ENCODE data around the gene MANSC1. TPM values are rescaled to one million over a fixed set of nuclear protein-coding genes. Genes with fewer than 3 reads are reported as not detected.

Gene MANSC1
- total RNA-seq, 5 donors from 2014 or later (not counting 1 experiment from before 2014, with no cell fraction given), result 0.16 to 1.6 (median 0.96) TPM

DNA sequence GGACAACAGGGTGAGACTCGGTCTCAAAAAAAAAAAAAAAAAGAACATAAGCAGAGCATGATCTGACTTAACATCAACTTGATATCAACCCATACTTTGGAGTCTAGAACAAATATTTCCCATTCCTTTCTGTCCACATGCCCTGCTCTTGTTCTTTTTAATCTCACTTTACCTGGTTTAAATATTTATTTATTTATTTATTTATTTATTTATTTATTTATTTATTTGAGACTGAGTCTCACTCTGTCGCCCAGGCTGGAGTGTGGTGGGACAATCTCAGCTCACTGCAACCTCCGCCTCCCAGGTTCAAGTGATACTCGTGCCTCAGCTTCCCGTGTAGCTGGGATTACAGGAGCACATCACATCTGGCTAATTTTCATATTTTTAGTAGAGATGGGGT lies 63.6 kb downstream of the MANSC1 start:
- ChIA-PET CTCF (no interaction called here), POLR2A (no interaction called here)
- ATAC-seq (replicated peaks in 1 of 4) (no peak), DNase-seq (no peak)
- Histone ChIP-seq H3K9me3 (no peaks in the 10 kb centered on the region), H3K27ac (ENCODE audit: low read length) (no peak overlapping the region), H3K36me3 (ENCODE audit: control insufficient read depth in 2 of 2, extremely low read depth in 1 of 2, insufficient read depth in 1 of 2, low read length in 1 of 2) (no peaks in the 10 kb centered on the region), H3K27me3 (replicated peaks in 1 of 2; ENCODE audit: control insufficient read depth in 2 of 2, extremely low read depth in 1 of 2, insufficient read depth in 2 of 2, low read length in 1 of 2) (peaks cover 0 to 15% of the 10 kb centered on the region in 2 experiments), H3K4me3 (ENCODE audit: control insufficient read depth in 1 of 2, extremely low read depth in 1 of 2, low read length in 1 of 2) (no peak overlapping the region), H3K4me1 (ENCODE audit: control insufficient read depth in 1 of 2, extremely low read depth in 1 of 2, insufficient read depth in 2 of 2, low read length in 2 of 2) (no peaks in the 10 kb centered on the region)
- WGBS (ENCODE audit: insufficient coverage), result no CpG with 5 or more reads among the region's 5 CpGs
- Mint-ChIP-seq H3K27ac (no peak overlapping the region), H3K4me1 (peaks cover 6 to 9% (median 9%) of the 10 kb centered on the region in 3 donors), H3K36me3 (no peaks in the 10 kb centered on the region), H3K27me3 (peaks cover 11 to 16% of the 10 kb centered on the region in 2 donors), H3K9me3 (no peaks in the 10 kb centered on the region), H3K4me3 (no peak overlapping the region)

DNA sequence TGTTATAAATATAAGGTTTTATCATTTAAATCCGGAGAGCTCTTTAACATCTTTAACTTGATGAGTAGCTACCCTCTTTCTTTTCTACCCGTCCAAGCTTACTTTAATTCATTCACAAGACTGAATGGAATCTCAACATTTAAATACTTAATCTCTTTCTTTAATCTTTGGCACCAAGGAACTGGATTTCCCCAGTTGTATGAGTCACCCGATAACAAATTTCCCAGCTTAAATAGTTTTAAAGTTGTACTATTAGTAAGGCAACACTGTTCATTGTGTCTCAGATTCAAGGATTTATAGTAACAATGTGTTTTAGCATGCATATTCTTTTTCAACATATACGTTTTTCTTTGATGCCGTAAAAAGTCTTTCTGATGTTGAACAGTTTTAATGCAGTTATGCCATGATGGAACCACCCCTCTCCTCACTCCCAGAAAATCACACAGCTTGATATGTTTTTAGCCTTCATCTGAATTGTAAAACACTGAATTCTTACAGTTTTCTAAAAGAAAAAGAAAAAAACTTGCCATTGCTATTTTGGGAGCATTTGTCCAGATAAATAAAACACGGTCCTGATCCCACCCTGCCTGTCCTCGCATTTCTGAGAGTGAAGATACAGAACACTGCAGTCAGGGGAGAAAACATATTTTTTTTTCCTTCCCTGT lies 67.1 kb downstream of the MANSC1 start:
- ATAC-seq (replicated peaks in 1 of 4), result no peak

DNA sequence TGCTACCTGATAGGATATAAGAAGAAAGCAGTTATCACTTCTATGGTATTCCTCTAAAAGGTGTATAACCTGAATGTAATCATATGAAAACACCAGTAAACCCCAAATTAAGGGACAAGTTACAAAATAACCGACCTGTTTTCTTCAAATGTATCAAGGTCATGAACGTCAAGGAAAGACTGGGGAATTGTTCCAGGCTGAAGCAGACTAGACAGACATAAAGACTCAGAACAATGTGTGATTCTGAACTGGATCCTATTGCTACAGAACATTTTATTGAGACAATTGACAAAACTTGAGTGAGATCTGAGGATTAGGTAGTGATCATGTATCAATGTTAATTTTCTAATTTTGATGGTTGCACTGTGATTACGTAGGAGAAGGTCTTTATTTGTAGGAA lies 67.8 kb downstream of the MANSC1 start:
- CTCF ChIA-PET, result no interaction called here
- no peak overlapping the region for H3K27ac Mint-ChIP-seq
- Histone ChIP-seq H3K4me3 (ENCODE audit: control insufficient read depth in 1 of 2, extremely low read depth in 1 of 2, low read length in 1 of 2) (no peak overlapping the region), H3K36me3 (ENCODE audit: control insufficient read depth in 2 of 2, extremely low read depth in 1 of 2, insufficient read depth in 1 of 2, low read length in 1 of 2) (no peaks in the 10 kb centered on the region), H3K27me3 (replicated peaks in 1 of 2; ENCODE audit: control insufficient read depth in 2 of 2, extremely low read depth in 1 of 2, insufficient read depth in 2 of 2, low read length in 1 of 2) (peaks cover 0 to 12% of the 10 kb centered on the region in 2 experiments), H3K27ac (ENCODE audit: low read length) (no peak overlapping the region), H3K4me1 (ENCODE audit: control insufficient read depth in 1 of 2, extremely low read depth in 1 of 2, insufficient read depth in 2 of 2, low read length in 2 of 2) (no peaks in the 10 kb centered on the region), H3K9me3 (no peaks in the 10 kb centered on the region)
- H3K36me3 Mint-ChIP-seq, result peaks cover 3% of the 10 kb centered on the region
- peaks cover 0 to 9% (median 2%) of the 10 kb centered on the region in 3 donors for H3K9me3 Mint-ChIP-seq
- DNase-seq (no peak), ATAC-seq (replicated peaks in 1 of 4) (no peak)
- 75% methylated on average over 2 of the region's 3 CpGs for WGBS (ENCODE audit: insufficient coverage)
- POLR2A ChIA-PET, result interaction anchor here in 1 of 2 donors (0.6 kb wide), 1 partner anchor 13 kb away, joined by 7 read pairs; no protein-coding TSS in a partner anchor
- H3K4me3 Mint-ChIP-seq, result no peak overlapping the region
- H3K27me3 Mint-ChIP-seq, result peaks cover 16% of the 10 kb centered on the region in 2 donors
- no peaks in the 10 kb centered on the region for H3K4me1 Mint-ChIP-seq

More for the DNA sequence above, 67.1 kb downstream of the MANSC1 start:
- ChIA-PET POLR2A (interaction anchor here in 1 of 2 donors (0.6 to 0.7 kb wide), 2 partner anchors 14 to 646 kb away, joined by 3 to 7 read pairs; no protein-coding TSS in a partner anchor), CTCF (no interaction called here)
- H3K4me1 ChIP-seq (ENCODE audit: control insufficient read depth in 1 of 2, extremely low read depth in 1 of 2, insufficient read depth in 2 of 2, low read length in 2 of 2), result no peaks in the 10 kb centered on the region
- no peak overlapping the region for H3K27ac Mint-ChIP-seq
- no peaks in the 10 kb centered on the region for H3K9me3 ChIP-seq
- WGBS (ENCODE audit: insufficient coverage), result no CpG with 5 or more reads among the region's 7 CpGs
- H3K36me3 ChIP-seq (ENCODE audit: control insufficient read depth in 2 of 2, extremely low read depth in 1 of 2, insufficient read depth in 1 of 2, low read length in 1 of 2), result no peaks in the 10 kb centered on the region
- DNase-seq, result no peak
- H3K36me3 Mint-ChIP-seq, result peaks cover 1% of the 10 kb centered on the region
- peaks cover 0 to 2% (median 0%) of the 10 kb centered on the region in 3 donors for H3K9me3 Mint-ChIP-seq
- peaks cover 0 to 15% of the 10 kb centered on the region in 2 experiments for H3K27me3 ChIP-seq (replicated peaks in 1 of 2; ENCODE audit: control insufficient read depth in 2 of 2, extremely low read depth in 1 of 2, insufficient read depth in 2 of 2, low read length in 1 of 2)
- no peaks in the 10 kb centered on the region for H3K4me1 Mint-ChIP-seq
- no peak overlapping the region for H3K27ac ChIP-seq (ENCODE audit: low read length)
- H3K4me3 Mint-ChIP-seq, result no peak overlapping the region
- no peak overlapping the region for H3K4me3 ChIP-seq (ENCODE audit: control insufficient read depth in 1 of 2, extremely low read depth in 1 of 2, low read length in 1 of 2)
- peaks cover 16% of the 10 kb centered on the region in 2 donors for H3K27me3 Mint-ChIP-seq

DNA sequence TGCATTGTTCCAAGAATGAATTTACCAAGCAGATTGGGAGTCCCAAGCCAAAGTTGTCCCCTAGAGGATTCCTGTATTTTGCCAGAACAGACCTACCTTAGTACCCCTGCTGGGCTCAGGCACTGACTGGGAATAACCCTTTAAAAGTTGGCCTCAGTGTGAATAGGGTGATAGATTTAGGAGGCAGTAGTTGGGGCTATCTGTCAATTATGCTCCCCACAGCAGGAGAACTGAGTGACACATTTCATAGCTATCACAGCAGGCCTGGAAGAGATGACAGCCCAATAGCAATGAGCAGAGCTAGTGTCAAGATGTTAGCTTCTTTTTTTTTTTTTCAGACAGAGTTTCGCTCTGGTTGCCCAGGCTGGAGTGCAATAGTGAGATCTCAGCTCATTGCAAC lies 68.9 kb downstream of the MANSC1 start:
- Histone ChIP-seq H3K4me1 (ENCODE audit: control insufficient read depth in 1 of 2, extremely low read depth in 1 of 2, insufficient read depth in 2 of 2, low read length in 2 of 2) (no peaks in the 10 kb centered on the region), H3K4me3 (ENCODE audit: control insufficient read depth in 1 of 2, extremely low read depth in 1 of 2, low read length in 1 of 2) (no peak overlapping the region), H3K9me3 (no peaks in the 10 kb centered on the region), H3K27me3 (replicated peaks in 1 of 2; ENCODE audit: control insufficient read depth in 2 of 2, extremely low read depth in 1 of 2, insufficient read depth in 2 of 2, low read length in 1 of 2) (peaks cover 0 to 12% of the 10 kb centered on the region in 2 experiments), H3K27ac (ENCODE audit: low read length) (no peak overlapping the region), H3K36me3 (ENCODE audit: control insufficient read depth in 2 of 2, extremely low read depth in 1 of 2, insufficient read depth in 1 of 2, low read length in 1 of 2) (no peaks in the 10 kb centered on the region)
- DNase-seq (no peak), ATAC-seq (replicated peaks in 1 of 4) (no peak)
- Mint-ChIP-seq H3K27me3 (peaks cover 16% of the 10 kb centered on the region in 2 donors), H3K27ac (no peak overlapping the region), H3K9me3 (peaks cover 0 to 16% (median 5%) of the 10 kb centered on the region in 3 donors), H3K36me3 (peaks cover 3% of the 10 kb centered on the region), H3K4me1 (no peaks in the 10 kb centered on the region), H3K4me3 (no peak overlapping the region)
- ChIA-PET CTCF (no interaction called here), POLR2A (interaction anchor here (0.7 kb wide), 2 partner anchors 15 to 593 kb away, joined by 3 to 4 read pairs; partner anchors contain the start of gene LRP6 (in 1 of the 2))
- WGBS (ENCODE audit: insufficient coverage), result 100% methylated on average over 1 of the region's 1 CpG

DNA sequence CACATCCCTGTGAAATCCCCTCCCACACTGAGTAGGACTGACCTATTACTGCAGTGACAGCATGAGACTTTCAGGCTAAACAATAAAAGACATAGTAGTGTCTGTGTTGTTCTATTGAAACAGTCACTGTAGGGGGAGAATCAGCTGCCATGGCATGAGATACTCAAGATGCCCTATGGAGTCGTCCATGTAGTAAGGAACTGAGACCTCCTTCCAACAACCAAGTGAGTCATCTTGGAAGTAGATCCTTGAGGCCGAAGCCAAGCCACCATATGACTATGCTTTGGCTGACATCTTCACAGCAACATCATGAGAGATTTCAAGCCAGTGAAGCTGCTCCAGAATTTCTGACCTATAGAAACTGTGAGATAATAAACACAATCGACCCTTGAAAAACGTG lies 71.1 kb downstream of the MANSC1 start:
- Histone ChIP-seq H3K4me1 (ENCODE audit: control insufficient read depth in 1 of 2, extremely low read depth in 1 of 2, insufficient read depth in 2 of 2, low read length in 2 of 2) (no peaks in the 10 kb centered on the region), H3K4me3 (ENCODE audit: control insufficient read depth in 1 of 2, extremely low read depth in 1 of 2, low read length in 1 of 2) (no peak overlapping the region), H3K36me3 (ENCODE audit: control insufficient read depth in 2 of 2, extremely low read depth in 1 of 2, insufficient read depth in 1 of 2, low read length in 1 of 2) (no peaks in the 10 kb centered on the region), H3K27me3 (replicated peaks in 1 of 2; ENCODE audit: control insufficient read depth in 2 of 2, extremely low read depth in 1 of 2, insufficient read depth in 2 of 2, low read length in 1 of 2) (peaks cover 0 to 5% of the 10 kb centered on the region in 2 experiments), H3K27ac (ENCODE audit: low read length) (no peak overlapping the region), H3K9me3 (no peaks in the 10 kb centered on the region)
- DNase-seq (no peak), ATAC-seq (replicated peaks in 1 of 4) (no peak)
- peaks cover 0 to 20% (median 5%) of the 10 kb centered on the region in 3 donors for H3K9me3 Mint-ChIP-seq
- ChIA-PET CTCF (no interaction called here), POLR2A (interaction anchor here in 1 of 2 donors (0.5 kb wide), 1 partner anchor 117 kb away, joined by 5 read pairs; no protein-coding TSS in a partner anchor)
- H3K27me3 Mint-ChIP-seq, result peaks cover 14 to 16% of the 10 kb centered on the region in 2 donors
- WGBS (ENCODE audit: insufficient coverage), result 63% methylated on average over 3 of the region's 4 CpGs
- H3K36me3 Mint-ChIP-seq, result peaks cover 5% of the 10 kb centered on the region
- H3K27ac Mint-ChIP-seq, result no peak overlapping the region
- H3K4me3 Mint-ChIP-seq, result no peak overlapping the region
- H3K4me1 Mint-ChIP-seq, result no peaks in the 10 kb centered on the region

Data from T-cell (primary cell).